Measurements from ENCODE around the gene DNAH10. TPM values are rescaled to one million over a fixed set of nuclear protein-coding genes. Genes with fewer than 3 reads are reported as not detected.

The DNAH10 gene
- total RNA-seq, 1 donor from 2014 or later = 22.4 TPM

GRCh38 chr12:123928897-123929296 is 166.8 kb downstream of the DNAH10 start:
- no peak for FAIRE-seq

GRCh38 chr12:123929946-123930583 is 168.0 kb downstream of the DNAH10 start:
- FAIRE-seq (no peak), DNase-seq (ENCODE audit: low spot score in 2 of 2) (no peak)

More at GRCh38 chr12:123928897-123929296, 166.8 kb downstream of the DNAH10 start:
- DNase-seq (ENCODE audit: low spot score in 2 of 2) = no peak

- FAIRE-seq = no peak
- DNase-seq (ENCODE audit: low spot score in 2 of 2) = no peak
Measured at GRCh38 chr12:123931686-123932321, 169.7 kb downstream of the DNAH10 start.

GRCh38 chr12:123933214-123933613 is 171.1 kb downstream of the DNAH10 start:
- DNase-seq (ENCODE audit: low spot score in 2 of 2) (no peak), FAIRE-seq (no peak)

- DNase-seq (ENCODE audit: low spot score in 2 of 2) = no peak
Measured at GRCh38 chr12:123934016-123934620, 172.0 kb downstream of the DNAH10 start.

GRCh38 chr12:123934829-123935228 is 172.7 kb downstream of the DNAH10 start:
- no peak for FAIRE-seq
- no peak for DNase-seq (ENCODE audit: low spot score in 2 of 2)

More at GRCh38 chr12:123934016-123934620, 172.0 kb downstream of the DNAH10 start:
- FAIRE-seq = no peak

- FAIRE-seq (no peak), DNase-seq (ENCODE audit: low spot score in 2 of 2) (no peak)
Measured at GRCh38 chr12:123935956-123936355, 173.9 kb downstream of the DNAH10 start.

- no peak for FAIRE-seq
- no peak for DNase-seq (ENCODE audit: low spot score in 2 of 2)
Measured at GRCh38 chr12:123936471-123936870, 174.4 kb downstream of the DNAH10 start.

GRCh38 chr12:123936956-123937706 is 175.0 kb downstream of the DNAH10 start:
- DNase-seq (ENCODE audit: low spot score in 2 of 2) (no peak), FAIRE-seq (no peak)

- FAIRE-seq (no peak), DNase-seq (ENCODE audit: low spot score in 2 of 2) (no peak)
Measured at GRCh38 chr12:123937707-123938591, 175.8 kb downstream of the DNAH10 start.

- DNase-seq (ENCODE audit: low spot score in 2 of 2) = no peak
- no peak for FAIRE-seq
Measured at GRCh38 chr12:123938679-123939480, 176.8 kb downstream of the DNAH10 start.

GRCh38 chr12:123939716-123940626 is 177.9 kb downstream of the DNAH10 start:
- no peak for FAIRE-seq
- DNase-seq (ENCODE audit: low spot score in 2 of 2) = no peak

GRCh38 chr12:123940627-123940966 is 178.5 kb downstream of the DNAH10 start:
- no peak for DNase-seq (ENCODE audit: low spot score in 2 of 2)
- no peak for FAIRE-seq

GRCh38 chr12:123941000-123941399 is 178.9 kb downstream of the DNAH10 start:
- DNase-seq (ENCODE audit: low spot score in 2 of 2) (no peak), FAIRE-seq (no peak)

- FAIRE-seq (no peak), DNase-seq (ENCODE audit: low spot score in 2 of 2) (no peak)
Measured at GRCh38 chr12:123941624-123942237, 179.6 kb downstream of the DNAH10 start.

- DNase-seq (ENCODE audit: low spot score in 2 of 2) = no peak
- FAIRE-seq = no peak
Measured at GRCh38 chr12:123942238-123942653, 180.1 kb downstream of the DNAH10 start.

GRCh38 chr12:123942911-123943648 is 181.0 kb downstream of the DNAH10 start:
- no peak for FAIRE-seq
- DNase-seq (ENCODE audit: low spot score in 2 of 2) = no peak
